HG03135 (cell line): ENCODE data around the gene CDR2L.
A peak's percentile ranks its signal among the peaks of the same experiment; 100 is the strongest.
"Not testable (repeated sequence)": the region's sequence is repeated elsewhere in the genome, so short reads cannot be mapped to it uniquely, and the experiment has no call there.

Experiments
- ATAC-seq: cut with Tn5 transposase; IDR thresholded peaks from one replicate; pipeline ENCODE4 v1.9.1; 2021; ENCODE audit warnings: mild to moderate bottlenecking, moderate library complexity; ENCODE audit not compliant: unreplicated experiment

The CDR2L gene

DNA sequence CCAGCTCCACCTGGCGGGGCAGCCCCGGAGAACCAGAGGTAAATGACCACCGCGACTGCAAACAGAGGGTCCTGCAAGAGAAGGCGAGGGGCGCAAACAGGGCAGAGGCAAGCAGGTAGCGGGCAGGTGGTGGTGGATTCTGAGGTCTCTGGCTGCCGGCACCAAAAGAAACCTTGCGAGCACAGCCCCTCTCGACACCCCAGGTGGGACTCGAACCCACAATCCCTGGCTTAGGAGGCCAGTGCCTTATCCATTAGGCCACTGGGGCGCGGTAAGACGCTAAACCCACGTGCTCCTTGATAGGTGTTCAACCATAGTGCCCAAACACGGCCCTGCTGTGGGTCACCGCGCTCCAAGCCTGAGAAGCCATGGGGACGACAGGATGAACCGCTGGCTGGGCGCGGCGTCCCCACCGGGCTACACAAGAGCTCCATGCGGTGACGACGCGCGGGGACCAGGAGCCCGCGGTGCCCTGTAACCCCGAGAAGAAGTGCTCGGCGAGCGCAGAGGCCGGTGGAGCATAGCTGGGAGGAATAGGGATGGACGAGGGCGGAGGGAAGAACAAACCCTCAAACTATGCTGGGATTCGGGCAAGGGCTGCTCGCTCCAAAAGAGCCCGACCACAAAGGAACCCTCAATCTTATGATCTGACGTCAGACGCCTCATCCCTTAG, 46.9 kb downstream of the CDR2L start:
- ATAC-seq = peak; percentile 59

DNA sequence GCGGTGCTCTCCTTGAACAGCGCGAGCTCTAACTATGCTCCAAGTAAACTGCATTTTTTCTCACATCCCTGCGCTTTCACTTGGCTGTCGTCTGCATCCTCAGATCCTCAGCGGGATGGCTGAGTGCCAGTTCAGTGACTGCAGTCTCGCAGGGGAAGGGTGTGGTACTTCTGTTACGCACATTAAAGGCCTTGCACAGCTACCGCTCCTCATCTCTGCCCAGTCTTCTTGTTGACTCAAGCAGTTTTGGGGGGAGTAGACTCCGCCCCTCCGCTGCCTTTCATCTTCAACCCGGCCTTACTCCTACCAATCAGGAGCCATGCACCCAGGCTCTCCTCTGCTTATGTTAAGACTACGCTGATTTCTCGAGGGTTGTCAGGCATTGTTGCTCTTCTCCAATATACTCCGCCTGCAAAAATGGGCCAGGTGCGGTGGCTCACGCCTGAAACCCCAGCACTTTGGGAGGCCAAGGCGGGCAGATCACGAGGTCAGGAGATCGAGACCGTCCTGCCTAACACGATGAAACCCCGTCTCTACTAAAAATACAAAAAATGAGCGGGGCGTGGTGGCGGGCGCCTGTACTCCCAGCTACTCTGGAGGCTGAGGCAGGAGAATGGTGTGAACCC, 49.3 kb downstream of the CDR2L start:
- ATAC-seq = no peak

DNA sequence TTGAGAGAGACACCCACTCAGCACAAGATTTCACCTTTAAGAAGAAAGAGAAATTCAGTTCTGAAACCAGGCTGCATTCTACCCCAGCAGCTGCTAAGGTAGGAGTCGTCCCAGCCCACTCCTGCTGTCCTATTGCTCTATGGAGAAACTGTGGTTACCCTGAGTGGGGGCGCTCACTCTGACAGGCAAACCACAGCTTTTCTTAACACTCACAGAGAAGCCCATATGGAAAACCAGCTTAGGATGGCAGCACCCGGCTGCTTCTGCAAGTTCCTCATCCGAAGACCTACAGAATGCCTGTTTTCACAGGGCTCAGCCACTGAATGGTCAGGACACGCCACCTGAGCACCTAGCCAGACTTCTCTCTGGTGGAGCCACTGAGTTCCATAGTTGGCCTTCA, 51.8 kb downstream of the CDR2L start:
- no peak for ATAC-seq

DNA sequence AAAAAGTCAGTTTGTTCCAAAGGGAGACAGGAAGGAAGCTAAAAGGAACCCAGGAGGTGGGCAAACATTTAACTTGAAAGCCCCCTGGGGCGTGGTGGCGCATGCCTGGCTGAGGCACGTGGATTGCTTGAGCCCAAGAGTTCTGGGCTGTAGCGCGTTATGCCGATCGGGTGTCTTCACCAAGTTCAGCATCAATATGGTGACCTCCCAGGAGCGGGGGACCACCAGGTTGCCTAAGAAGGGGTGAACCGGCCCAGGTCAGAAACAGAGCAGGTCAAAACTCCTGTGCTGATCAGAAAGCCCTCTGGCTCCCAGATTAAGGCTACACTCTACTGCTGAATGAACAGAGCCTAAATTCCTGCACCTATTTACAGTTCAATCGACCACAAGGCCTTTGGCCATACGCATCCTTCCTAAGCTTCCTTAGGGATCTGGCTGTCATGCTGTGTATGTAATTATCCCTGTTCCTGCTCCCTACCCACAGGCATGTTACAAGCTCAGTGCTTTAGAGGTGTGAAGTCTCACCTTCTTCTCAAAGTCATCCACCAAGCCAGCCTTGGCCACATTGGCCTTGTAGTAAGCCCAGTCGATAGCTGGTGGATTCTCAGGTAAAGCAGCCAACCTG, 54.3 kb downstream of the CDR2L start:
- ATAC-seq = no peak

DNA sequence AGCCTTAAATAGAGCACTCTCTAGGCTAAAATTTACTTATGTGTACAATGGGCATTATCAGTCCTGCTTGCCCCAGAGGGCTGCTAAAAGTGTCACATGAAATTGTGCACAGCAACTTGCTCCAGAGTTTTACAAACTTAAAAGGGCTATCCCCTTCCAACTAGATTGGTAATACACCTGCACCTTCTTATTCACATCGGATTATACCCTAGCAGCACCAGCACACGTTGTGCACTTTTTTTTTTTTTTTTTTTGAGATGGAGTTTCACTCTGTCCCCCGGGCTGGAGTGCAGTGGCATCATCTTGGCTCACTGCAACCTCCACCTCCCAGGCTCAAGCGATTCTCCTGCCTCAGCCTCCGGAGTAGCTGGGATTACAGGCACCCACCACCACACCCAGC, 56.4 kb downstream of the CDR2L start:
- ATAC-seq = not testable (repeated sequence)

DNA sequence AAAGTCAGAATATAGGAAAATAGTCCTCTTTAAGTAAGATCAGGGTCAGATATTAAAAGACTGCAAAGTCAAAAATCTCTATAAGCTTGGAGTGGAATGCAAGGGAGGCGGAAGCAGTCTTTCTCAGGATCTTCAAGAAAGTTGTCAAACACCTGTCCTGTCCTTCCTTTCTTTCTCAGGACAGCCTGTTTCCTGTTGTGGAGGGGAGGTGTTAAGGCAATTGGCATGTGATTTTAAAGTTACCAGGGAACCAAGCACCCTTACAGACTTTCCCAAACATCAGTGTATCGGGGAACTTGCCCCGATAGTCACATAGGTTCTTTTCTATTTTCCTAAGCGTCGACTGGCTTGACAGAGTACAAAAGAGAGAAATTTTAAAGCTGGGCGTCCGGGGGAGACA, 57.3 kb downstream of the CDR2L start:
- no peak for ATAC-seq

DNA sequence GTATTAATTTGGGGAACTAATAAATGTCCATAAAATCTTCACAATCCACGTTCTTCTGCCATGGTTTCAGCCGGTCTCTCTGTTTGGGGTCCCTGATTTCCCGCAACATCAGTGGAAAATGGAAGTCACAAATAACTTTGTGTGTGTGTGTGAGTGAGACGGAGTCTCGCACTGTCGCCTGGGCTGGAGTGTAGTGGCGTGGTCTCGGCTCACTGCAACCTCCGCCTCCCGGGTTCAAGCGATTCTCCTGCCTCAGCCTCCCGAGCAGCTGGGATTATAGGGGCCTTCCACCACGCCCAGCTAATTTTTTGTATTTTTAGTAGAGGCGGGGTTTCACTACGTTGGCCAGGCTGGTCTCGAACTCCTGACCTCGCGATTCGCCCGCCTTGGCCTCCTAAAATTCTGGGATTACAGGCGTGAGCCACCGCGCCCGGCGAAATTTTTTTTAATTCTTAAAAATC, 58.5 kb downstream of the CDR2L start:
- ATAC-seq = not testable (repeated sequence)

DNA sequence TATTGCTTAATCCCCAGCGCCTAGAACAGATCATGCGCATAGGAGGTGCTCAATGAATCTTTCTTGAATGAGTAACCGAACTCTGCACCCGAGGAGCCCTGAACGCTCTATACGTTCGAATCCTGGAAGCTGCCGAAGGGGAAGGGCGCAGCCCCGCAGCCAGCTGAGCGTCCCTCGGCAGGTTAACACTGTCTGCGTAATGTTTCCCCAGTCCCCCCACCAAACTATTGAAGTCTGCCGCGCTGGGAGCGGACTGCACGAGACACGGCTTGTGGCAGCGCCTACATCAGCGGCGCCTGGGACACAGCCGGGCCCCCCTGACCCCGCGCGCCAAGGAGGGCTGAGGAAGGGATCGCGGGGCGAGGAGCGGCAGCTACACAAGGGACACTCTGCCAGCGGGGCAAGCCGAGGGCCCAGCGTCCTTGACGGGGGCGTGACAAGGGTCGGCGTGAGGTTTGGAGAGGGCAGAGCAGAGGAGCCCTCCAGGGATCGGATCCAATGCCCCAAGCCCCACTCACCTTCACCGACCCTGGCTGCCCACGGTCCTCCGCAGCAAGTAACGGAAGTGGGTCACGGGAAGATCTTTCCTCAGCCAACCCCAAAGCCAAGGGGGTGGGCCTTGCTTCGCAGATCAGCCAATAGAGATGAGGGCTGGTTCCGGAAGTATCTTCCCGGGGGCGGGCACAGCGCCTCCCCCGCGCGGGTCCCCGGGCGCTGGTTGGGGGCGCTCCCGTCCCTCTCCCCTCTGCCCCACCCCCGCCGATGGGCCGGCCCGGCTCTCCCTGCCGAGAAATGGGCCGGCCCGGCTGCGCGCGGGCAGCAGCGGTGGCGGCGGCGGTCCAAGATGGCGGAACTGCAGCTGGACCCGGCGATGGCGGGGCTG, 59.2 kb downstream of the CDR2L start, which contains the start of the genes ATP5PD and KCTD2:
TSS of gene ATP5PD (minus strand) at position 563 of the 883 bp plus-strand sequence. CDS start 4,319 bp downstream, outside the sequence.
TSS of gene KCTD2 (plus strand) at position 819 of the 883 bp plus-strand sequence. CDS start at position 845, 26 bp downstream.
- peak; percentile 96 for ATAC-seq

DNA sequence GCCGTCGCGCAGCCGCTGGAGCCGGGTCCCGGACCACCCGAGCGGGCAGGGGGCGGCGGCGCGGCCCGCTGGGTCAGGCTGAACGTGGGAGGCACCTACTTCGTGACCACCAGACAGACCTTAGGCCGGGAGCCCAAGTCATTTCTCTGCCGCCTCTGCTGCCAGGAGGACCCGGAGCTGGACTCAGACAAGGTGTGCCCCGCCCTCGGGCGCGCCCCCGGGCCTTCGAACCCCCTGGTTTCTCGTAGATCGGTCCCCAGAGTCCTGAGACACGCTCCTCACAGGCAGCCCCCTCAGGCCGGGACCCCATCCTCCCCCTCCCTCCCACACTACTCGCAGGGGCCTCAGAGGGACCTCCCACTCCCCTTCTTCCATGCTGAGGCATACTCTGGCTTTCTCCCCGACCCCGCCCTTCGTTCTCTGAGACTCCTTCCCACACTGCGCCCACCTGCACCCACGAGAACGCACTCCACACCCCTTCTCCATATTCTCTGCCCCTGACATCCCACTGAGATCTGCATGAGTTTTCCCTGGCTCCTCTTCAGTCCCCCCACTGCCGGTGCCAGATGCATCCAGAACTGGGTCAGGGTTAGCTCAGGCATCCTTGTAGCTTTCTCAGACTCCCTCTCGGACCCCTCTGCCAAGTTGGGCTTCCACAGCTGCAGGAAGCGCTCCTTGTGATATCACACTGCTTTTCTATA, 60.1 kb downstream of the CDR2L start:
- peak; percentile 15 for ATAC-seq

DNA sequence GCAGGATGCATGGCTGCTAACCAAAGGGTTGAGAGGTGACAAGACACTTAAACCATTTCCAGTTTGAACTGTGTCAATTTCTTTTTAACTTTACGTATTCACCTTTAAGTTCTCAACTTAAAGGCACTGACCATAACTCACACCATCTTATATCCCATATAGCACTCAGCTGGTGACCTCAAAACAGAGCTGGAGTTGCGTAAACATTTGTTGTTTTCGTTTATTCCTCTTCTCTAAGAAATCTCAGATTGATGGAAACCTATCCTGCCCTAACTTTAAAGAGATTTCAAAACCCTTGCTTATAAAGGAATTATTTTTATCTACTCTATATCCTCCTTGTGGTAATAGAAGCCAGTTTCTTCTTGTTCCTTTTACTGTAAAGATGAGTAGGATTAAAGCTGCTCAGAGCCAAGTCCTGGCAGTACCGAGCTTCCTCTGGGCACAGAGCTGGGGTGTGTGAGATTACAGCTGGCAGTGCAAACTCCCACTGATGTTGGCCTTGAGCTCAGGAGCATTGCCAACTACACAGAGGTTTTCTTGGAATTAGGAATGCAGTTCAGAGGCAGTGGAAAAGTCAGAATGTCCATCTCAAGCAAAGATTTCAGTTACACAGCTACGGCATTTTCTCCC, 60.9 kb downstream of the CDR2L start:
- ATAC-seq = no peak

DNA sequence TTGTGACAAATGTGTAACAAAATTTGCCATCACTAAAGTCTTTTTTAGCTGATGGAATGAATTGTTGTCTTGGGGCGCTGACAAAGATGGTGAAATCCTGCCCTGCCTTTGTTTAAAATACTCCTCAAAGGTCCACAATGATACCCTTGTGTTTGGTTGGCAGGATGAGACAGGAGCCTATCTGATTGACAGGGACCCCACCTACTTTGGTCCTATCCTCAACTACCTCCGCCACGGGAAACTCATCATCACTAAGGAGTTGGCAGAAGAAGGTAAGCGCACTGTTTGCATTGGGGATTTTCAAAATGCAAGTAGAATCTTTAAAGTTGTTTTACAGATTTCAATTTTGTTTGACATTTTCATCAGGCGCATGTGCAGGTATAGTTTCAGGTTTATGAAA, 61.6 kb downstream of the CDR2L start:
- ATAC-seq = no peak

DNA sequence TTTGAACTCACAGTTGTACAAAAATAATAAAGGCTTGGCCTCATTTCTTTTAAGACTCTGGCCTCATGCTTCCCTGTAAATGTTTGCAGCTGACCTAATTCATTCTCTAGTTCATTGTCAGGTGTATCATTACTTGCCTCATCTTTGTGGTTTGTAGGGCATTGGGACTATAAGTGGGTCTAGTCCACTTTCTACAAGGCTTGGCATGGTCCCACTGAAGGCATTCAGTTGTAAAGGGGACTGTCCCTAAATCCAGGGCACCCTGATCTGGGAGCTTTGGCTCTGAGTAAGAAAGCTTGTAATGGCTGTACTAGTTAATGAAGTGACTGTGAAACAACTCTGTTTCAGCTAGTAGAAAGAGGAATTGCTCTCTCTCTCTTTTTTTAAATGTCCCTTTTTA, 62.3 kb downstream of the CDR2L start:
- ATAC-seq = no peak

DNA sequence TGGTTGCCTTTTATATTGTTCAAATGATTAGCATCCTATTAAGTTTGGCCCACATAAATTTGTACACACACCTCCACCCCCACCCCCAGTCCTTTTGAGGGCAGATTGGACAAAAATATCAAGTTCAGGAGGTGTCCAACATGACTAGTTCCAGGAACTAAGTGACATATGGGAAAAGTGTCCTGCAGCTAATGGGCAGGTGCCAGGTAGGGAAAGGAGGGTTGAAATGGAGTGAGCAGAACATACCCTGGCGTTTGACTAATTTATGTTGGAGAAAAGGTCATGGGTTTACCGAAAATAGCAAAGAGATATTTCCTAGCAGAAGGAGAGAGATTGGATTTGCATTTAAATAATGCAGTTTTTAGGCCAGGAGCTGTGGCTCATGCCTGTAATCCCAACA, 64.5 kb downstream of the CDR2L start:
- no peak for ATAC-seq
